SIG-M5 treated with dmso at 0.1 percent for 504 hours (cell line): ENCODE results near the gene TMPRSS9.

ENCODE experiments used
- DNase-seq: peaks from one replicate; lab custom pipeline; 2025; ENCODE audit not compliant: unreplicated experiment; lab: John Stamatoyannopoulos, UW

Gene TMPRSS9

GRCh38 chr19:2360833-2361232, 768 bp downstream of the TMPRSS9 start:
- DNase-seq: no peak

- DNase-seq: no peak
Measured at GRCh38 chr19:2361246-2362045, 1.4 kb downstream of the TMPRSS9 start.

GRCh38 chr19:2362046-2362969, 2.2 kb downstream of the TMPRSS9 start:
- no peak for DNase-seq

GRCh38 chr19:2362970-2363300, 2.9 kb downstream of the TMPRSS9 start:
- DNase-seq: no peak

GRCh38 chr19:2363419-2363818, 3.4 kb downstream of the TMPRSS9 start:
- no peak for DNase-seq

- no peak for DNase-seq
Measured at GRCh38 chr19:2365201-2365970, 5.3 kb downstream of the TMPRSS9 start.

DNA sequence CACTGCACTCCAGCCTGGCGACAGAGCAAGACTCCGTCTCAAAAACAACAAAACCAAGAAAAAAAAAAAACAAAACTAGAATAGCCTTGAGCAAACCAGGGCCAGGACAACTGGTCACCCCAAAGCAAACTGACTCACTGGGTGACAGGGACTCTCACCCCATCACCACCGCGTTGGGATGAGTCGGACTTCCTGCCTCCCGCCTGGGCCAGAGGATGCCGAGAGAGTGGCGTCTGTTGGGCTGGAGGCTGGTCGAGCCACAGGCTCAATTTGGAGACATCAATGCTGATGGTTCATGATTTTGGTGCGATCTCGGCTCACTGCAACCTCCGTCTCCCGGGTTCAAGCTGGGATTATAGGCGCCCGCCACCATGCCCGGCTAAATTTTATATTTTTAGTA, 11.6 kb downstream of the TMPRSS9 start:
- no peak for DNase-seq

DNA sequence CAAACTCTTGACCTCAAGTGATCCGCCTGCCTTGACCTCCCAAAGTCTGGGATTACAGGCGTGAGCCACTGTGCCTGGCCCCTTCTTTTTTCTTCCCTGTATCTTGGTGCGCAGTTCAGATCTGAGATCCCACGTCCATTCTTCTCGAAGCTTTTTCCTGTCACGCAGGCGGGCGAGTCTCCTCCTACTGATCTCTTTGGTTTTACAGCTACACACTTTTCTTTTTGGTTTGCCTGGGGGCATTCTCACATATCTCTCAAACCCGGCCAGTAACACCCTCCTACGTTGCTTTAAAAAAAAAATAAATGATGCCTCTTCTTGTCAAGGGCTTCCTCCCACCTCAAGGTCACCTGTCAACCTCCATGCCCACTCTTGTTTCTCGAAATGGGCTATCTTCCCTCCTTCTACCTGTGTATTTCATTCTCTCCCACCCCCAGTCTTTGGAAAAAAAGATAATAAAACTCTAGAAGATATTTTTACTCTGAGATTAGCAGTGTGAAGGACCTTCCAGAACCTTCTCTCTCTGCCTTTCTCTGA, 12.1 kb downstream of the TMPRSS9 start:
- DNase-seq: no peak

GRCh38 chr19:2374808-2375207, 14.7 kb downstream of the TMPRSS9 start:
- no peak for DNase-seq

DNA sequence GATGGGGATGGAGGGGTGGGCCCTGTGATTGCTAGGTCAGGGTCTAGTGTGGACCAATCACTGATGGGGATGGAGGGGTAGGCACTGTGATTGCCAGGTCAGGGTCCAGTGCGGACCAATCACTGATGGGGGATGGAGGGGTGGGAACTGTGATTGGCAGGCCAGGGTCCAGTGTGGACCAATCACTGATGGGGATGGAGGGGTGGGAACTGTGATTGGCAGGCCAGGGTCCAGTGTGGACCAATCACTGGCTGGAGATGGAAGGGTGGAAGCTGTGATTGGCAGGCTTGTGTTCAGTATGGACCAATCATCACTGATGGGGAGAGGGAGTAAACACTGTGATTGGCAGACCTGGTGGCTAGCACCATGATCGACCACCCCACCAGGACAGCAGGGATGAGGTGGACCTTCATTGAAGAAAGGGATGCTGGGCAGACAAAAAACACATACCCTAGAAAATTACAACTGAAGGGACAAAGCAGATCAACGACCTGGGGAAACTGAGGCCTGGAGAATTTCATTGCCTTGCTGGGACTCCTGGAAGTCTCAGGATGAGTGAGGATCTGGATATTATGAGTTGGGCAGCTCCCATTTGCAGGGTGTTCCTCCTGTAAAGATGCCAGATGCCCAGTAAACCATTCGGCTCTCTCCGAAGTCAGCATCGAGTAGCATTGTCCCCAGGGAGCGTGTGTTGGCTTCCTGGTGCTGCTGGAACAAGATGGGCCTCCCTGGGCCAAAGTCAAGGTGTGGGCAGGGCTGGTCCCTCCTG, 15.5 kb downstream of the TMPRSS9 start:
- no peak for DNase-seq

GRCh38 chr19:2376784-2377519, 16.9 kb downstream of the TMPRSS9 start:
- no peak for DNase-seq

- no peak for DNase-seq
Measured at GRCh38 chr19:2380567-2380966, 20.5 kb downstream of the TMPRSS9 start.

DNA sequence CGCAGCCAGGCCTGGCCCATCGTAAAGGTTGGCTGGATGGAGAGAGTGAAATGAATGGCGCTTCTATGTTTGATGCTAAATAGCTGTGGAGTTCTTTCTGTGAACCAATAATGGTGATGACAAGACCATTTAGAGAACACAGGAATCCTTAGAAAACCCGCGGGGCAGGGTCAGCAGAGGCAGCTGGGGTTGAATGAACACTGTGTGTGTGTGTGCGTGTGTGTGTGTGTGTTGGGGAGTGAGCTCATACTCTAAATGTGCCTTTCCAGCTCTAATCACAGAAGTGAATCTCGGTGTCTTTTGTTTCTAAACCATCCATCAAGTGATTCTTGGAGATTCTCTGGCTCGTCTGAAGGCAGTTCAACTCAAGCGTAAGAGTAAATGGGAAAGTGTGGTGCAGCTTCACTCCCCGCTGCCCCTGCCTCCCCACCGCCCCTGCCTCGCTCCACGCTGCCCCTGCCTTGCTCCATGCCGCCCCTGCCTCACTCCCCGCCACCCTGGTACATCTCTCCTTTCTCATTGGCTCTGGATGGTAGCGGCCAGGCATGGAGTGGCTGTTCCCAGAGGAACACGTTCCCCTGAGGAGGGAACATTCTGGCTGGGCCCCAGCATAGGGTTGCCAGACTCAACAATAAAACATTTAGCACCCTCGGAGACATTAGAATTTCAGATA, 21.2 kb downstream of the TMPRSS9 start:
- no peak for DNase-seq

GRCh38 chr19:2382530-2383222, 22.6 kb downstream of the TMPRSS9 start:
- DNase-seq: no peak

DNA sequence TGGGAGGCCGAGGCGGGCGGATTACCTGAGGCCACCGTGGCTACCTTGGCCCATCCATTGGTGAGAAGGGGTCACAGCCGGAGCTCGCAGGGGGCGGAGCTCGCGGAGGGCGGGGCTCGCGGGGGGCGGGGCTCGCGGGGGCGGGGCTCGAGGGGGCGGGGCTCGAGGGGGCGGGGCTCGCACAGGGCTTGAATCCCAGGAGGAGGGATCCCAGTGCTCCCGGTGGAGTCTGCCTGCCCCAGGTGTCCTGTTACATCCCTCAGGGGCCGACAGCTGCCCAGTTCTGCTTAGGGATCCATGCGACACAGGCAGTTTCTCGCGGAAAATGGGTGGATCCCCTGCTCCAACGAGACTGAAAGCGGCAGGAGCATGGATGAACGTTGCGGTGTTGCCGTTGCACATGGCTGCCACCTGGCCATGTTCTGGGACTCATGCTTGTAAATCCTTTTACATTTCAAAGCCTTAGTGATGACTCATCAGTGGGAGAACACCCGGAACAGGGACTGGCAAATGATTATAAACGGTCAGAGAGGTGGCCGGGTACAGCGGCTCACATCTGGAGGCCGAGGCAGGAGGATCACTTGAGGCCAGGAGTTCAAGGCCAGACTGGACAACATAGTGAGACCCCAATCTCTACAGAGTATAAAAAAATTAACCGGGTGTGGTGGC, 25.1 kb downstream of the TMPRSS9 start:
- DNase-seq: peak; percentile 30

- DNase-seq: no peak
Measured at GRCh38 chr19:2387367-2388288, 27.6 kb downstream of the TMPRSS9 start.

DNA sequence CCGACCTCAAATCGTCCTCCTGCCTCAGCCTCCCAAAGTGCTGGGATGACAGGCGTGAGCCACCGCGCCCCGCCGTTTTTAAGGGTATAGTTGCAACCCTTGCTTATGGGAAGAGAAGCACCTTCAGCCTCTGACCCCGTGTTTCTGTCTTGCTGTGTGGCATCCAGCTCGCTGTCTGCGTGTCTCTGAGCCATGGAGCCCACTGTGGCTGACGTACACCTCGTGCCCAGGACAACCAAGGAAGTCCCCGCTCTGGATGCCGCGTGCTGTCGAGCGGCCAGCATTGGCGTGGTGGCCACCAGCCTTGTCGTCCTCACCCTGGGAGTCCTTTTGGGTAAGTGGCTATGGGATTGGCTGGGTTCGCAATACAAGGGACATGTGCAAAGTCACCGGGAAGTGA, 29.5 kb downstream of the TMPRSS9 start:
- DNase-seq: no peak
